ENCODE results near the gene RNLS.

The RNLS gene

DNA sequence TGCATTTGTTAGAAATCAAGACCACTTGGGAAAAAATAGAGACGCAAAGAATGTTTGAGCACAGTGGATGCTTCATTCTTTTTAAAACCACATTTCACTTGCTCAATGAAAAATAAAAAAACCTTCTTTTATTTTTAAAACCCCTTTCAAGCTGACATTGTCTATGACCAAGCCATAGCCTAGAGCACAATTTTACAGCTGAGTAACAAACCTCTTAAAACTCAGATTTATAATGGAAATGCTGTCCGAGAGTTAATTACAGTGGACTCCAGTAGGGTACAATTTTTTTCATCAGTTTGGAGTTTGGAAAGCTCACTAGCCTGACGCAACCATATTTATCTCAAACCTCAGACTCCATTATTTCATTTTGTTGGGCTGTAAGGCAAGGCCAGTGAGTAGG, 116.3 kb downstream of the RNLS start (continued):
- TF ChIP-seq PRDM4 (tag by site-specific recombination; IDR thresholded peaks at IDR 0.05) (no peak), GLIS1 (tag by site-specific recombination; IDR thresholded peaks at IDR 0.05) (no peak), ZNF596 (tag by site-specific recombination; IDR thresholded peaks at IDR 0.05) (no peak), OVOL3 (tag by site-specific recombination; IDR thresholded peaks at IDR 0.05) (no peak), ZBTB21 (tag by site-specific recombination; IDR thresholded peaks at IDR 0.05) (no peak)
- TF ChIP-seq, protein P1, sequence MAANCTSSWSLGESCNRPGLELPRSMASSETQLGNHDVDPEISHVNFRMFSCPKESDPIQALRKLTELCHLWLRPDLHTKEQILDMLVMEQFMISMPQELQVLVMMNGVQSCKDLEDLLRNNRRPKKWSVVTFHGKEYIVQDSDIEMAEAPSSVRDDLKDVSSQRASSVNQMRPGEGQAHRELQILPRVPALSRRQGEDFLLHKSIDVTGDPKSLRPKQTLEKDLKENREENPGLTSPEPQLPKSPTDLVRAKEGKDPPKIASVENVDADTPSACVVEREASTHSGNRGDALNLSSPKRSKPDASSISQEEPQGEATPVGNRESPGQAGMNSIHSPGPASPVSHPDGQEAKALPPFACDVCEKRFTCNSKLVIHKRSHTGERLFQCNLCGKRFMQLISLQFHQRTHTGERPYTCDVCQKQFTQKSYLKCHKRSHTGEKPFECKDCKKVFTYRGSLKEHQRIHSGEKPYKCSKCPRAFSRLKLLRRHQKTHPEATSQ (tag by site-specific recombination; IDR thresholded peaks at IDR 0.05) = no peak

DNA sequence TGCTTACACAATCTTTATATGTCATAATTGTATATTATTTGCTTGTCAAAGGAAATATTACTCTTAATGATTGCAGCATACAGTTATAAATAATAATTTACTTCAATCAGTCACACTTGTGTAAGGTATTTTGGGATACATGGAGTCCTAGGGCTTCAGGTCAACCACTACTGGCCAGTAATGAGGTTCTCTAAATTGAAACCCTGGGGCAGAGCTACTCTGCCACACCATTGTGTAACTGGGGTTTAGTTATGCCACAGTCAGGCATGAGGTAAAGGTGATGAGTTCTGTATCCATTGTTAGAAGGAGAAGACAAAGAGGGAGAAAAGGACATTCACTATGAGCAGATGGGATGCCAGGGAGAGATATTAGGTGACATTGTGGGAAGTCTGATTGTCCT, 117.4 kb downstream of the RNLS start:
- CTCF ChIA-PET = interaction anchor here (0.6 kb wide), 1 partner anchor 100 kb away, joined by 3 read pairs; no protein-coding TSS in a partner anchor
- Histone ChIP-seq H3K9me3 (ENCODE audit: control insufficient read depth, insufficient read depth, low read depth, low read length) (no peaks in the 10 kb centered on the region), H3K27ac (ENCODE audit: extremely low read depth, low read depth, low read length) (no peak overlapping the region), H3K4me1 (ENCODE audit: control insufficient read depth, insufficient read depth, low read length) (peaks cover 4% of the 10 kb centered on the region; the same call in 1 of the 2 replicates), H3K4me3 (ENCODE audit: low read depth, low read length) (no peak overlapping the region), H3K36me3 (ENCODE audit: control insufficient read depth in 2 of 2, insufficient read depth in 1 of 2, low read length in 2 of 2) (no peaks in the 10 kb centered on the region)
- POLR2A ChIA-PET = no interaction called here
- TF ChIP-seq ZNF114 (tag by site-specific recombination; IDR thresholded peaks at IDR 0.05) (no peak), ZNF24 (tag by site-specific recombination; IDR thresholded peaks at IDR 0.05) (no peak), HOXA7 (CRISPR knock-in tag; IDR thresholded peaks at IDR 0.05; ENCODE audit: borderline replicate concordance) (no peak), GFI1B (tag by site-specific recombination; IDR thresholded peaks at IDR 0.05) (no peak), ZFP69B (tag by site-specific recombination; IDR thresholded peaks at IDR 0.05) (no peak), HOXD13 (CRISPR knock-in tag; IDR thresholded peaks at IDR 0.05; ENCODE audit: borderline replicate concordance) (no peak), MYNN (tag by site-specific recombination; IDR thresholded peaks at IDR 0.05; ENCODE audit: borderline replicate concordance) (no peak), ZSCAN30 (tag by site-specific recombination; IDR thresholded peaks at IDR 0.05) (no peak), KLF8 (tag by site-specific recombination; IDR thresholded peaks at IDR 0.05) (no peak), ZNF211 (tag by site-specific recombination; IDR thresholded peaks at IDR 0.05; ENCODE audit: low read depth) (no peak), SP2 (tag by site-specific recombination; IDR thresholded peaks at IDR 0.05) (no peak), ZFP3 (tag by site-specific recombination; IDR thresholded peaks at IDR 0.05; ENCODE audit: low read depth) (no peak), ZNF223 (tag by site-specific recombination; IDR thresholded peaks at IDR 0.05) (no peak), ZNF416 (tag by site-specific recombination; IDR thresholded peaks at IDR 0.05) (no peak), RBAK (tag by site-specific recombination; IDR thresholded peaks at IDR 0.05) (no peak)
- TF ChIP-seq, protein P2, sequence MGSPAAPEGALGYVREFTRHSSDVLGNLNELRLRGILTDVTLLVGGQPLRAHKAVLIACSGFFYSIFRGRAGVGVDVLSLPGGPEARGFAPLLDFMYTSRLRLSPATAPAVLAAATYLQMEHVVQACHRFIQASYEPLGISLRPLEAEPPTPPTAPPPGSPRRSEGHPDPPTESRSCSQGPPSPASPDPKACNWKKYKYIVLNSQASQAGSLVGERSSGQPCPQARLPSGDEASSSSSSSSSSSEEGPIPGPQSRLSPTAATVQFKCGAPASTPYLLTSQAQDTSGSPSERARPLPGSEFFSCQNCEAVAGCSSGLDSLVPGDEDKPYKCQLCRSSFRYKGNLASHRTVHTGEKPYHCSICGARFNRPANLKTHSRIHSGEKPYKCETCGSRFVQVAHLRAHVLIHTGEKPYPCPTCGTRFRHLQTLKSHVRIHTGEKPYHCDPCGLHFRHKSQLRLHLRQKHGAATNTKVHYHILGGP (tag by site-specific recombination; IDR thresholded peaks at IDR 0.05) = no peak
- TF ChIP-seq, protein P3, sequence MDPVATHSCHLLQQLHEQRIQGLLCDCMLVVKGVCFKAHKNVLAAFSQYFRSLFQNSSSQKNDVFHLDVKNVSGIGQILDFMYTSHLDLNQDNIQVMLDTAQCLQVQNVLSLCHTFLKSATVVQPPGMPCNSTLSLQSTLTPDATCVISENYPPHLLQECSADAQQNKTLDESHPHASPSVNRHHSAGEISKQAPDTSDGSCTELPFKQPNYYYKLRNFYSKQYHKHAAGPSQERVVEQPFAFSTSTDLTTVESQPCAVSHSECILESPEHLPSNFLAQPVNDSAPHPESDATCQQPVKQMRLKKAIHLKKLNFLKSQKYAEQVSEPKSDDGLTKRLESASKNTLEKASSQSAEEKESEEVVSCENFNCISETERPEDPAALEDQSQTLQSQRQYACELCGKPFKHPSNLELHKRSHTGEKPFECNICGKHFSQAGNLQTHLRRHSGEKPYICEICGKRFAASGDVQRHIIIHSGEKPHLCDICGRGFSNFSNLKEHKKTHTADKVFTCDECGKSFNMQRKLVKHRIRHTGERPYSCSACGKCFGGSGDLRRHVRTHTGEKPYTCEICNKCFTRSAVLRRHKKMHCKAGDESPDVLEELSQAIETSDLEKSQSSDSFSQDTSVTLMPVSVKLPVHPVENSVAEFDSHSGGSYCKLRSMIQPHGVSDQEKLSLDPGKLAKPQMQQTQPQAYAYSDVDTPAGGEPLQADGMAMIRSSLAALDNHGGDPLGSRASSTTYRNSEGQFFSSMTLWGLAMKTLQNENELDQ (tag by site-specific recombination; IDR thresholded peaks at IDR 0.05; ENCODE audit: low read depth) = no peak
- TF ChIP-seq, protein P4, sequence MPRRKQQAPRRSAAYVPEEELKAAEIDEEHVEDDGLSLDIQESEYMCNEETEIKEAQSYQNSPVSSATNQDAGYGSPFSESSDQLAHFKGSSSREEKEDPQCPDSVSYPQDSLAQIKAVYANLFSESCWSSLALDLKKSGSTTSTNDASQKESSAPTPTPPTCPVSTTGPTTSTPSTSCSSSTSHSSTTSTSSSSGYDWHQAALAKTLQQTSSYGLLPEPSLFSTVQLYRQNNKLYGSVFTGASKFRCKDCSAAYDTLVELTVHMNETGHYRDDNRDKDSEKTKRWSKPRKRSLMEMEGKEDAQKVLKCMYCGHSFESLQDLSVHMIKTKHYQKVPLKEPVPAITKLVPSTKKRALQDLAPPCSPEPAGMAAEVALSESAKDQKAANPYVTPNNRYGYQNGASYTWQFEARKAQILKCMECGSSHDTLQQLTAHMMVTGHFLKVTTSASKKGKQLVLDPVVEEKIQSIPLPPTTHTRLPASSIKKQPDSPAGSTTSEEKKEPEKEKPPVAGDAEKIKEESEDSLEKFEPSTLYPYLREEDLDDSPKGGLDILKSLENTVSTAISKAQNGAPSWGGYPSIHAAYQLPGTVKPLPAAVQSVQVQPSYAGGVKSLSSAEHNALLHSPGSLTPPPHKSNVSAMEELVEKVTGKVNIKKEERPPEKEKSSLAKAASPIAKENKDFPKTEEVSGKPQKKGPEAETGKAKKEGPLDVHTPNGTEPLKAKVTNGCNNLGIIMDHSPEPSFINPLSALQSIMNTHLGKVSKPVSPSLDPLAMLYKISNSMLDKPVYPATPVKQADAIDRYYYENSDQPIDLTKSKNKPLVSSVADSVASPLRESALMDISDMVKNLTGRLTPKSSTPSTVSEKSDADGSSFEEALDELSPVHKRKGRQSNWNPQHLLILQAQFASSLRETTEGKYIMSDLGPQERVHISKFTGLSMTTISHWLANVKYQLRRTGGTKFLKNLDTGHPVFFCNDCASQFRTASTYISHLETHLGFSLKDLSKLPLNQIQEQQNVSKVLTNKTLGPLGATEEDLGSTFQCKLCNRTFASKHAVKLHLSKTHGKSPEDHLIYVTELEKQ (tag by site-specific recombination; IDR thresholded peaks at IDR 0.05; ENCODE audit: borderline replicate concordance) = no peak
- TF ChIP-seq, protein P1 (tag by site-specific recombination; IDR thresholded peaks at IDR 0.05) = no peak
